ENCODE data around the gene PIEZO2.

GRCh38 chr18:11035376-11035775 lies 114.0 kb downstream of the PIEZO2 start:
- TF ChIP-seq POLR2A (IDR thresholded peaks at IDR 0.05; ENCODE audit: low read depth, low read length) (no peak), POU2F2 (IDR thresholded peaks at IDR 0.05; ENCODE audit: low read depth, low read length) (no peak), TAF1 (IDR thresholded peaks at IDR 0.05; ENCODE audit: low read depth, low read length) (no peak), POLR2AphosphoS5 (IDR thresholded peaks at IDR 0.05; ENCODE audit: low read depth, low read length) (no peak), SPI1 (IDR thresholded peaks at IDR 0.05; ENCODE audit: low read depth, low read length) (no peak)

All from GM12891 (cell line).